Measurements from ENCODE around the gene FLYWCH1.

Gene FLYWCH1

DNA sequence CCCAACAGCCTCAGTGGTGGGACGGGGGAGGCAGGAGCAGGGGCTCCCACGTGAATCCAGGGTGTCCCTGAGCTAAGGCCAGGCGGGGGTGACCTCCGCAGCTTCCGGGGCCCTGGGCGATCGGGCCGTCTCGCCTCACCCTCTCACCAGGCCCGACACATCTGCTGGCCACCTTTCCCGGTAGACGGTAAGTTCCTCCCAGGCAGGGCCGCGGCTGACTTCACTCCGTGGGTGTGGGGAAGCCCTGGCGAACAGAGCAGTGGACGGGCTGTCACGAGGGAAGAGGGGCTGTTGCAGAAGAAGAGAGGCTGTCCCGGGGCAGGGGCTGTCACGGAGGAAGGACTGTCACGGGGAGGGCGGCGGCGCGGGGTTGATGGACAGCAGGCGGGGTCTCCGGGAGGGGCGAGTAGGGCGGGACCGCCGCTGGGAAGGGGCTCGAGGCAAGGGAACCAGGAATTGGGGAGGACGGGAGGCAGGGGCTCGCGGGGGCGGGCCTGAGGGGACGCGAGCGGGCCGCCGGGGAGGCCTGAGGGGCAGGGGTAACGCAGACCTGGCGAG lies 68.0 kb downstream of the FLYWCH1 start:
- peak; percentile 35 for FAIRE-seq
- DNase-seq (ENCODE audit: insufficient read length, low spot score) = no peak

DNA sequence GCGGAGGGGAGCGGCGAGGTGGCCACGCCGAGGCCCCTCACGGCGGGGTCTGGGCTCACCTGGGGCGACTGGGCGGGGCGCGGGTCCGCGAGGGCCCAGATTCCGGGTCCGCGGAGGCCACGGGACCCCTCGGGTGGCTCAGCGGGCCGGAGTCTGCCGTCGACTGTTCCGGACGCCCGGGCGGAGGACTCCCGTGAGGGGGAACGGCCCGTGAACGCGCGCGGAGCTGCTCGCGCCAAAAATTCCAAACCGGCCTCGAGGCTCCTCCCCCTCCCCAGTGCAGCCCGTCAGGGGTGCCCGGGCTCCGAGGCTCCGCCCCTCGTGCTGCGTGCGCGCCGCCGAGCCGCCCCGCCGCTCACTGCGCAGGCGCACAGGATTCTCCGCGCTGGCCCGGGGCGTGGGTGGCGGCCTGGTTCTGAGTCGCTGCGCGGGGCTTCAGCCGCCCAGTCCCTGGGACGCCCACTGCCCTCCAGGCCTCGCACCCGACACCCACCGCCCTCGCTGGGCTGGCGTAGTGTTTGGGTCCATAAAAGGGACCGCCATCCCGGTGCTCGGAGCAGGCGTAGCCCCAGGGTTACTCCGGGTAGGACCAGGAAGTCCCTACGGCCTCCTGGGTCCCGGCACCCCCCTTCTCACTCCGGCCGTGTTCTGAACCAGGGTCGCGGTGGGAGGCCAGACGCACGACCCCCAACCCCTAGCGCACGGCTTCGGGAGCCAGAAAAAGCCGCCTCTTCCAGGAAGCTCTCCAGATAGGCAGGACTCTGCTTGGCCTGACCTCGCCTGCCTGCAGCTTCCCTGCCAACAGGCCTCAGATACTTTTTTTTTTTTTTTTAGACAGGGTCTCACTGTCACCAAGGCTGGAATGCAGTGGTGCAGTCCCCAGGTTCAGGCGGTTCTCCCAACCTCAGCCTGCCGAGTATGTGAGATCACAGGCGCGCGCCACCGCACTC lies 68.8 kb downstream of the FLYWCH1 start, which contains the start of gene PKMYT1:
Gene PKMYT1 (minus strand): TSS at position 220 of the 950 bp plus-strand sequence. CDS start 789 bp downstream, outside the sequence.
- peak; percentile 76 for FAIRE-seq
- DNase-seq (ENCODE audit: insufficient read length, low spot score) = peak; percentile 100

GRCh38 chr16:2981177-2981898 lies 69.6 kb downstream of the FLYWCH1 start:
- FAIRE-seq = no peak
- DNase-seq (ENCODE audit: insufficient read length, low spot score) = no peak

DNA sequence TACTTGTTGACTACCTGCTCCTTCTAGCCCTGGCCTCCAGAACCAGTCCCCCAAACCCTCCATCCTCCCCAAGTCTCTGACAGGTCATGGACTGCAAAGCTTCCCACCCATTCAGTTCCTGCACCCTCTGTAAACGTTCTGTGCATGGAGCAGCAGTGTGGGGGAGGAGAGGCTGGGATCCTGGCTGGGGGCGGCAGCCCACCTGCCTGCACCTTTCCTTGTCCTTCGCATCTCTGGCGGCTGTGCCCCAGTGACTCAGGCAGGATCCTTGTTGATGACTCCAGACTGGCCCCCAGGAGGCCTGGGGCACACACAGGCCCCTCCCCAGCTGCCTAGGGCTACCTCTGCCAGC lies 70.1 kb downstream of the FLYWCH1 start:
- FAIRE-seq (no peak), DNase-seq (ENCODE audit: insufficient read length, low spot score) (no peak)

- no peak for DNase-seq (ENCODE audit: insufficient read length, low spot score)
- no peak for FAIRE-seq
Observed at GRCh38 chr16:2982402-2982801, 70.7 kb downstream of the FLYWCH1 start.

- FAIRE-seq = peak; percentile 37
Observed at GRCh38 chr16:2983706-2984136, 72.0 kb downstream of the FLYWCH1 start.

DNA sequence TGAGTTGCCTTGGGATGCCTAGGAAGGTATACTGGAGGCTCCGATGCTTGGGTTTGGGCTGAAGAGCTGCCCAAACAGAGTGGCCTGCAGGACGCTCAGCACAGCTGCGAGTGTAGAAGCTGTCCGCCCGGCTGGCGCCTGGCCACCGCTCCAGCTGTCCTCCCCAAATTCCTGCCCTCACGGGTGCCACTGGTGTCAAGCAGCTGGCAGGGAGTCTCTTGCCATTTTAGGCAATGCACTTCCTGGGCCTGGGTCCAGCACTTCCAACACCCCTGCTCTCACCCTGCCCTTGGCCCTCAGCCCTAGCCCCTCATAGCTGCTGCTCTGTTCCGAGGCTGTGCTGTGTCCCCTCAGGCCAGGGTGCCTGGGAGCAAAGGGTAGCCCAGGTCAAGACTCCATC lies 73.7 kb downstream of the FLYWCH1 start:
- FAIRE-seq (no peak), DNase-seq (ENCODE audit: insufficient read length, low spot score) (no peak)

More at GRCh38 chr16:2983706-2984136, 72.0 kb downstream of the FLYWCH1 start:
- peak; percentile 94 for DNase-seq (ENCODE audit: insufficient read length, low spot score)

DNA sequence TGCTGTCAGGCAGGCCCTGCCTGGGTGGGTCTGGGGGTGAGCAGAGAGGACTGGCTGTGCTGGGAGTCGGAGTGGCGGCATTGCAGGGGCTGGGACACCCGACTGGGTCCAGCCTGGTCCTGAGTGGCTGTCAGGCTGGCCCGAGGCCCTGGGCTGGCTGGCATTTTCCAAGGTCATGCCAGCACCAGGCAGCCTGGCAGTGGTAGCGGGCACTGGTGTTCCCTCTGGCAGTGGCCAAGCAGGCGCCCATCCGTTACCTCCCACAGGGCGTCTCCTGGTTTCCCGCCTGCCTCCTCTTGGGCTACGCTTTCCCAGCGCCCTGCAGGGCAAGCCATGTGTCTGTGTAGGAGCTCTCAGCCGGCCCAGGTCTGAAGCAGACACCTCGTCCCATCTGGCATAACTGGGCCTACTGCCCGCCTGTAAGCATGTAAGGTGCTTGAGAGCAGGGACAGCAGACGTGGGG lies 74.2 kb downstream of the FLYWCH1 start:
- DNase-seq (ENCODE audit: insufficient read length, low spot score) (no peak), FAIRE-seq (no peak)

GRCh38 chr16:2986623-2987188 lies 75.0 kb downstream of the FLYWCH1 start:
- no peak for FAIRE-seq
- DNase-seq (ENCODE audit: insufficient read length, low spot score) = no peak

DNA sequence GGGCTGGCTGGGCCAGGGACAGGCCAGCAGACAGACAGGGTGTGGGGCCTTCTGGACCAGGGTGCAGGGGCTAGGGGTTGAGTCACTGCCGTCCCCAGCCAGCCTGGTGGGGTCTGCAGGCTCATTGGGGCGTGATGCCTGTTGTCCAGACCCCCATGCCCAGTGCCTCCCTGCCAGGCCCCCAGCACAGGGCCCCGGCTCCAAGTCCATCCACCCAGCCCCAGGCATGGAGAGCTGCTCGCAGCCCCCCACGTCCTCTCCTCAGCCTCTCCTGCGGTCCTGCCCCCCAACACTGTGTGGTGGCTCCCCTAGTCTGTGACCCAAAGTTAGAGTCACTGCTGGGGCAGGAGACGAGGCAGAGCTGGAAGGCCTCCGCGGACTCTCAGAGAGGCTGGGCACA lies 75.6 kb downstream of the FLYWCH1 start:
- DNase-seq (ENCODE audit: insufficient read length, low spot score) (no peak), FAIRE-seq (no peak)

DNA sequence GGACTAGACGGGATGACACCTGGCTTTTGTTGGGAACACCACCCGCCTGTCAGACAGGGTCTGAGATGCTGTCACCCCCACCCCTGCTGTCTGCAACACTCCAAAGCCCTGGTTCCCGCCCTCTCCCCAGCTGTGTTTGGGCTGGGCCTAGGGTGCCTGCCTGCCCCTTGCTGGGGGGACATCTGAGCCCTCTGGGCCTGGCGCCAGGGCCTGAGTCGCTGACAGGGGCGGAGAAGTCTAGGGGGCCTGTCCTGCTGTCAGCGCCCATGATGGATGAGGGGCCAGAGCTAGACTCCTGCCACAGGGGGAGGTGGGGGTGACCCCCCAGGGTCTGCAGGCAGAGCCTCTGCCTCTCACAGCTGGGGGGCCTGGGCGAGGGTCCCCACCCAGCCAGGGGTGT lies 76.1 kb downstream of the FLYWCH1 start:
- DNase-seq (ENCODE audit: insufficient read length, low spot score) (no peak), FAIRE-seq (no peak)

GRCh38 chr16:2988590-2989099 lies 76.9 kb downstream of the FLYWCH1 start:
- no peak for FAIRE-seq
- DNase-seq (ENCODE audit: insufficient read length, low spot score) = no peak

GRCh38 chr16:2990891-2991290 lies 79.2 kb downstream of the FLYWCH1 start:
- DNase-seq (ENCODE audit: insufficient read length, low spot score) = no peak
- FAIRE-seq = no peak

DNA sequence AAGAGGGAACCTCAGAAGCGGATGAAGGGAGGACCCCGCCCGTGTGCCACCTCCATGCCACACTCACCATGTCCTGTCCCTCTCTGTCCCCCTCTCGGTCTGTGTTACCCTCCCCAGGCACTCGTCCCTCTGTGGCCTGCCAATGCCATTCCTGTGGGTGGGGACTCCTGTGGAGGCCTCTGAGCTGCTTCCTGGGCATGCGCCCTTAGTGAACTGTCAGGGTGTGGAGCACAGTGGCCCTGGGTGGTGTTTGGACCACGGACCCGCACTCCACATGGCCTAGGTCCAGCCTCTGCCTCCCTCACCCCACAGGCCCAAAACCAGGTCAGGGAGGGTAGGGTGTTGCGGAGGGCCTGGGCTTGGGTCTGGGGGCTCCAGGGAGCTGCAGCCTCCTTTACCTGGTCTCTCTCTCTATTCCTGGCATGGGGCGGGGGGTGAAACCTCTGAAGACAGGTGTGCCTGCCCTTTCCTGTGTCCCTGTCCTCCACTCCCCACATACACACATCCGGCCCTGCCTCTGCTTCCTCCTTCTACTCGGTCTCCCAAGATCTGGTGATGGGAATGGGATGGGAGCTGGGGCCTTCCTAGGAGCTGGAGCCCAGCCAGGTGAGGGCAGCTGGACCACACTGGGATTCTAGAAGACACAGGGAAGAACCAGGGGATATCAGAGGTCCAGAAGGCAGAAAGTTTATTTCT lies 80.0 kb downstream of the FLYWCH1 start:
- FAIRE-seq (no peak), DNase-seq (ENCODE audit: insufficient read length, low spot score) (no peak)

DNA sequence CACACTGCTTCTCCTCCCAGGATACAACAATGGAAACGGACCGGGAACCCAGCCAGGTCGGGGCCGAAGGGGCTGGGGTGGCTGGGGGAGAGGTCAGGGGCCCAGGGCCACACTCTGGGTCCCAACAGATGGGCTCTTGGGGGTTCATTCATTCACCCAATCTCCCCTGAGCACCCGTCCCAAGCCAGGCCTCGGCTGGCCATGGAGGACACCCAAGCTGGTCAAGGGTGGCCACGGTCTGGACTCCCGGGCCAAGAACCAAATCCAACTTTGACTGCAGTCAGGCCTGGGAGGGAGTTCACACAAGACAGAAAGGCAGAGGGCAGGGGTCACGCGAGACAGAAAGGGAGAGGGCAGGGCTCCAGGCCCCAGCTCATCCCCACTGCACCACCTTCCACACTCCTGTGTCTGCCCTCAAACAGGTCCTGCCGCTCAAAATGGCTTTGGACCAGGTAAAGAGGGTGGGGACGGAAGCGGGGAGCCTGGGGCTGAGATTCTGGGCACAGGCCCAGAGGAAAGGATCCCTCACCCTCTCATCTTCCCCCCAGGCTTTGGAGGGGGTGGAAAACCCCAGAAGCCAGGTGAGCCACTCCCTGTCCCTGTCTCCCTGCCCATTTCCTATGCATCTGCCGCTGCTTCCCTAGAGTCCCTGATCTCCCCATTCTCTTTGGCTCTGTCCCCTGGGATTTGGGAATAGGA lies 80.8 kb downstream of the FLYWCH1 start:
- FAIRE-seq = no peak
- DNase-seq (ENCODE audit: insufficient read length, low spot score) = no peak

GRCh38 chr16:2996298-2996697 lies 84.6 kb downstream of the FLYWCH1 start:
- DNase-seq (ENCODE audit: insufficient read length, low spot score) (no peak), FAIRE-seq (no peak)

DNA sequence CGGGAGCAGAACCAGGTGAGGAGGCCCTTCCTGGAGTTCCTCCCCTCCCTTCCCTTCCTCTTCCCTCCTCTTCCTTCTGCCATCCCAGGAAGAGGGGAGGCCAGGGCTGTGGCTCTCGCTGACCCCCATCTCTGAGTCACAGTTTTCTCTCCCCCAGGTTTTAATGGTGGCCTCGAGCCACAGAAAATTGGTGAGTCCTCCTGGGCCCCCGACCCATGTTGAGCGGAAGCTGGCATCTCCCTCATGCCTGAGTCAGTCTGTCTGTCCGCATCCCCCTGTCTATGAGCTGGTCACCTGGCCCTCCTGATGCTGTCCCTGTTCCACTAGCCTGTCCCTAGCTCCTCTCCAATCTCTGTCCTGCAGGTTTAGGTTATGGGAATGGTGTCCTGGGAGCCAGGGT lies 88.2 kb downstream of the FLYWCH1 start:
- no peak for FAIRE-seq
- no peak for DNase-seq (ENCODE audit: insufficient read length, low spot score)

DNA sequence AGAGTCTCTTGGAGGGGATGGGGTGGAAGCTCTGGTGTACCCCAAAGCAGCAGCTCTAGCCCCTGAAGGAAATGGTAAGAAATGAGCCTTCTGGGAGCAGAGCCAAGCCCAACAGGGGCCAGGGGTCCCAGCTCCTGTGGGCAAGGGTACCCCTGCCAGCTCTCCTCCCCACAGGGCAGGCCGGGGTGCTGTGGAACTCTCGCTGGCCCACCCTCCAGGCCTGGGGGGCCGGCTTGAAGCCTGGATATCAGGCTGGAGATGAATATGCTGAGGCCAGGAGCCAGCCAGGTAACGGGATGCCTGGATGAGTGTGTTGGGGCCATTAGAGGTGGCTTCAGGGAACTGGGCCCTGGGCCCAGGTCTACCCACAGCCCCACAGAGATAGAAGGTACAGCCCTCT lies 88.8 kb downstream of the FLYWCH1 start:
- no peak for FAIRE-seq
- DNase-seq (ENCODE audit: insufficient read length, low spot score) = no peak

Data from GM19239 (cell line).